Measurements from ENCODE around the gene CD22.

GRCh38 chr19:35306473-35307246, 22.3 kb upstream of the CD22 start:
- TF ChIP-seq NFYB (CRISPR knock-in tag; IDR thresholded peaks at IDR 0.05), result no peak
- no peak for TF ChIP-seq ZBTB2 (CRISPR knock-in tag; IDR thresholded peaks at IDR 0.05; ENCODE audit: low read depth)

Measured in HepG2 (cell line).